Measurements from ENCODE around the gene NECAB2. TPM values are rescaled to one million over a fixed set of nuclear protein-coding genes. Genes with fewer than 3 reads are reported as not detected.

Gene NECAB2
- total RNA-seq, 3 donors from 2014 or later: 1.5 TPM; not detected in 2

DNA sequence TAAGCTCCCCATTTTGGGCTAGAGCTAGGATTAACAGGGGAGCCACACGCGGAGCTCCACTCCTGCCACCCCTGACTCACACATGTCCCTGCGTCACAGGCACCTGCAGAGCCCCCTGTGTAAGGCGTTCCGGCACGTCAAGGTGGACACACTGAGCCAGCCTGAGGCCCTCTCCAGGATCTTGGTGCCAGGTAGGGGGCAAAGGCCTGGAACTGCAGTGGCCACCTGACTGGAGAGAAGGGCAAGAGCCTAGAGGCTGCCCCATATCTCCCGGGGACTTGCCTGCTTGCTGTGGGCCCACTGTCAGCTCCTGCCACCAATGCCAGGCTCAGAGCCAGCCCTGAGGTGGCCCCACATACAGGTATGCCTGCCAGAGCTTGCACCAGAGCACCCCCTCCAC lies 33.7 kb downstream of the NECAB2 start:
- TF ChIP-seq CTCF (IDR thresholded peaks at IDR 0.05) (no peak), POLR2A (IDR thresholded peaks at IDR 0.05) (no peak), POLR2AphosphoS5 (IDR thresholded peaks at IDR 0.05) (no peak)
- H3K27me3 ChIP-seq: peaks cover 0 to 8% of the 10 kb centered on the region in 2 donors
- H3K4me3 ChIP-seq: no peak overlapping the region
- no peaks in the 10 kb centered on the region for H3K9me3 ChIP-seq
- H3K27ac ChIP-seq: no peak overlapping the region
- no peaks in the 10 kb centered on the region for H3K36me3 ChIP-seq
- intact Hi-C loops (cut with DNase I; ENCODE audit: low total_unique reads): loop anchor here (10.0 kb wide), 1 partner anchor 1447 kb away; no protein-coding TSS in a partner anchor
- no peaks in the 10 kb centered on the region for H3K4me1 ChIP-seq
- no peak for DNase-seq (ENCODE audit: low spot score in 2 of 2)

- no peak for DNase-seq (ENCODE audit: low spot score in 2 of 2)
- Histone ChIP-seq H3K9me3 (no peaks in the 10 kb centered on the region), H3K4me1 (no peaks in the 10 kb centered on the region), H3K27me3 (peaks cover 0 to 5% of the 10 kb centered on the region in 2 donors), H3K36me3 (no peaks in the 10 kb centered on the region), H3K27ac (no peak overlapping the region), H3K4me3 (no peak overlapping the region)
- intact Hi-C loops (cut with DNase I; ENCODE audit: low total_unique reads): loop anchor here (10.0 kb wide), 1 partner anchor 1448 kb away; no protein-coding TSS in a partner anchor
- TF ChIP-seq CTCF (IDR thresholded peaks at IDR 0.05) (no peak), POLR2A (IDR thresholded peaks at IDR 0.05) (no peak), POLR2AphosphoS5 (IDR thresholded peaks at IDR 0.05) (no peak)
Measured at GRCh38 chr16:84003038-84003437, 35.0 kb downstream of the NECAB2 start.

GRCh38 chr16:84004442-84004841 lies 36.4 kb downstream of the NECAB2 start:
- TF ChIP-seq POLR2A (IDR thresholded peaks at IDR 0.05) (no peak), POLR2AphosphoS5 (IDR thresholded peaks at IDR 0.05) (no peak), CTCF (IDR thresholded peaks at IDR 0.05) (no peak)
- DNase-seq (ENCODE audit: low spot score in 2 of 2): no peak
- H3K36me3 ChIP-seq: no peaks in the 10 kb centered on the region

GRCh38 chr16:84005391-84005790 lies 37.3 kb downstream of the NECAB2 start:
- no peak for TF ChIP-seq POLR2A (IDR thresholded peaks at IDR 0.05)
- TF ChIP-seq CTCF (IDR thresholded peaks at IDR 0.05): no peak
- intact Hi-C loops (cut with DNase I; ENCODE audit: low total_unique reads): loop anchor here (10.0 kb wide), 1 partner anchor 1451 kb away; no protein-coding TSS in a partner anchor
- Histone ChIP-seq H3K27ac (no peak overlapping the region), H3K4me1 (no peaks in the 10 kb centered on the region), H3K4me3 (no peak overlapping the region), H3K36me3 (no peaks in the 10 kb centered on the region), H3K27me3 (peaks cover 0 to 5% of the 10 kb centered on the region in 2 donors), H3K9me3 (no peaks in the 10 kb centered on the region)
- DNase-seq (ENCODE audit: low spot score in 2 of 2): no peak

More at GRCh38 chr16:84004442-84004841, 36.4 kb downstream of the NECAB2 start:
- H3K9me3 ChIP-seq: no peaks in the 10 kb centered on the region
- no peaks in the 10 kb centered on the region for H3K4me1 ChIP-seq
- H3K27me3 ChIP-seq: peaks cover 0 to 5% of the 10 kb centered on the region in 2 donors
- H3K4me3 ChIP-seq: no peak overlapping the region
- intact Hi-C loops (cut with DNase I; ENCODE audit: low total_unique reads): loop anchor here (10.0 kb wide), 1 partner anchor 1450 kb away; no protein-coding TSS in a partner anchor
- no peak overlapping the region for H3K27ac ChIP-seq

DNA sequence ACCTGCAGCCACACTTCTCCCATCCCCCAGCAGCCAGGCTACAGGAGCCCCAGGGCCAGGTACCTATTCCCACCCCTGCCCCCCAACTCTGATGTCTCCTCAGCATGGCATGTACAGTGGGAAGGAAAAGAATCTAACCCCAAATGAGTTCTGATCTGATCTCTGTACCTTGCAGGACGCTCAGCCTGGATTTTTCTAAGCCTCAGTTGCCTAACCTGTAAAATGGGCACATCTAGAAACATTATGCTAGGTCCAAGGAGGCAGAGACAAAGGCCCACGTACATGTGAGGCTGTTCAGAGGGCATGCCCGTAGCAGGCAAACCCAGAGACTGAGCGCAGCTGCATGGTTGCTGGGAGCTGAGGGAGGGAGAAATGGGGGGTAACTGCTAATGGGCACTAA lies 39.5 kb downstream of the NECAB2 start:
- no peaks in the 10 kb centered on the region for H3K9me3 ChIP-seq

More for the DNA sequence above, 39.5 kb downstream of the NECAB2 start:
- no peak for DNase-seq (ENCODE audit: low spot score in 2 of 2)
- H3K4me1 ChIP-seq: no peaks in the 10 kb centered on the region
- H3K4me3 ChIP-seq: no peak overlapping the region
- TF ChIP-seq CTCF (IDR thresholded peaks at IDR 0.05) (no peak), POLR2AphosphoS5 (IDR thresholded peaks at IDR 0.05) (no peak), POLR2A (IDR thresholded peaks at IDR 0.05) (no peak)
- H3K27me3 ChIP-seq: peaks cover 0 to 5% of the 10 kb centered on the region in 2 donors
- no peaks in the 10 kb centered on the region for H3K36me3 ChIP-seq
- H3K27ac ChIP-seq: no peak overlapping the region
- intact Hi-C loops (cut with DNase I; ENCODE audit: low total_unique reads): loop anchor here (10.0 kb wide), 1 partner anchor 1453 kb away; no protein-coding TSS in a partner anchor
